ENCODE results near the gene SLC4A5.

DNA sequence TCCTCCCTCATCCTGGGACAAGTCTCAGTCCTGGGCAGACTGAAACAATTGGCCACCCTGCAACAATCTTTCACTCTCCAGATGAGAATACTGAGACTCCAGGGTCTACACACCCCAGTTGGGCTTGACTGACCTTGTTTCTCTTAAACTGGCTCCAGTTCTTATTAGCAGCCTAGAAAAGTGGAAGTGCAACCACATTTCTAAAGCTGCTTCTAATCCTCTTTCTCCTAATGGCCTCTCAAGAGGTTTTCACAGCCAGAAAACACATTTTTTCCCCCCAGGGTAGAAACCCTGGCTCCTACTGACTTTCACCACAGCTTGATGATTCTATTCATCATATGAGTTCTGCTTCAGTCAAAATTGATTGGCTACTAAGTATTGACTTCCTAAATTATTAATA is 45.8 kb downstream of the SLC4A5 start:
- TF ChIP-seq POLR2A (IDR thresholded peaks at IDR 0.05): no peak
- TF ChIP-seq, protein P1, sequence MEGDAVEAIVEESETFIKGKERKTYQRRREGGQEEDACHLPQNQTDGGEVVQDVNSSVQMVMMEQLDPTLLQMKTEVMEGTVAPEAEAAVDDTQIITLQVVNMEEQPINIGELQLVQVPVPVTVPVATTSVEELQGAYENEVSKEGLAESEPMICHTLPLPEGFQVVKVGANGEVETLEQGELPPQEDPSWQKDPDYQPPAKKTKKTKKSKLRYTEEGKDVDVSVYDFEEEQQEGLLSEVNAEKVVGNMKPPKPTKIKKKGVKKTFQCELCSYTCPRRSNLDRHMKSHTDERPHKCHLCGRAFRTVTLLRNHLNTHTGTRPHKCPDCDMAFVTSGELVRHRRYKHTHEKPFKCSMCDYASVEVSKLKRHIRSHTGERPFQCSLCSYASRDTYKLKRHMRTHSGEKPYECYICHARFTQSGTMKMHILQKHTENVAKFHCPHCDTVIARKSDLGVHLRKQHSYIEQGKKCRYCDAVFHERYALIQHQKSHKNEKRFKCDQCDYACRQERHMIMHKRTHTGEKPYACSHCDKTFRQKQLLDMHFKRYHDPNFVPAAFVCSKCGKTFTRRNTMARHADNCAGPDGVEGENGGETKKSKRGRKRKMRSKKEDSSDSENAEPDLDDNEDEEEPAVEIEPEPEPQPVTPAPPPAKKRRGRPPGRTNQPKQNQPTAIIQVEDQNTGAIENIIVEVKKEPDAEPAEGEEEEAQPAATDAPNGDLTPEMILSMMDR (IDR thresholded peaks at IDR 0.05): no peak

All from thyroid gland (tissue), 4 donors.